AG09319 (cell line): Measurements from ENCODE around the gene CDH4.

Source experiments
- DNase-seq: peaks from one replicate; pipeline ENCODE4 v3.0.0-alpha.2; 2010; ENCODE audit warnings: low read depth; ENCODE audit errors: extremely low read depth
- TF ChIP-seq, protein P1 (sequence below): IDR thresholded peaks from 2 replicates; pipeline ENCODE4 v1.5.1; 2011; ENCODE audit warnings: low read depth, mild to moderate bottlenecking, inconsistent platforms, low read length, moderate library complexity

Gene CDH4

DNA sequence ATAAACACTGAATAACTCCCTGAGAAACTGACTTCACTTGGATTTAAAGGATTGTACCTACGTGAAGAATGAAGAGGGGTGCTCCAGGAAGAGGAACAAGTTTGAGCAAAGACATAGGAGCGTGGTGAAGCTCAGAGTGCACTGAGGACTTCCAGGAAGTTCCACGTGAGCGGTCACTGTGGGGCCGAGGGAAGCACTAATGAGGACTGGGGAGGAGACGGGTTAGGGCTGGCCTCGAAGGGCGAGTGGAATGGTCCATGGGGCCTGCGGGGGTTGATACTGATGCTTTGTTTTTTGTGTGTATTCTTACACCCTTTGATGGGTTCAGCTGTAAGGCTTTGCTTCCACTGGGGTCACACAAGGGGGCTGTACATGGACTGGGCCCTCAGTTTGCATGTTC lies 91.9 kb downstream of the CDH4 start:
- DNase-seq = no peak
- TF ChIP-seq, protein P1, sequence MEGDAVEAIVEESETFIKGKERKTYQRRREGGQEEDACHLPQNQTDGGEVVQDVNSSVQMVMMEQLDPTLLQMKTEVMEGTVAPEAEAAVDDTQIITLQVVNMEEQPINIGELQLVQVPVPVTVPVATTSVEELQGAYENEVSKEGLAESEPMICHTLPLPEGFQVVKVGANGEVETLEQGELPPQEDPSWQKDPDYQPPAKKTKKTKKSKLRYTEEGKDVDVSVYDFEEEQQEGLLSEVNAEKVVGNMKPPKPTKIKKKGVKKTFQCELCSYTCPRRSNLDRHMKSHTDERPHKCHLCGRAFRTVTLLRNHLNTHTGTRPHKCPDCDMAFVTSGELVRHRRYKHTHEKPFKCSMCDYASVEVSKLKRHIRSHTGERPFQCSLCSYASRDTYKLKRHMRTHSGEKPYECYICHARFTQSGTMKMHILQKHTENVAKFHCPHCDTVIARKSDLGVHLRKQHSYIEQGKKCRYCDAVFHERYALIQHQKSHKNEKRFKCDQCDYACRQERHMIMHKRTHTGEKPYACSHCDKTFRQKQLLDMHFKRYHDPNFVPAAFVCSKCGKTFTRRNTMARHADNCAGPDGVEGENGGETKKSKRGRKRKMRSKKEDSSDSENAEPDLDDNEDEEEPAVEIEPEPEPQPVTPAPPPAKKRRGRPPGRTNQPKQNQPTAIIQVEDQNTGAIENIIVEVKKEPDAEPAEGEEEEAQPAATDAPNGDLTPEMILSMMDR = no peak

DNA sequence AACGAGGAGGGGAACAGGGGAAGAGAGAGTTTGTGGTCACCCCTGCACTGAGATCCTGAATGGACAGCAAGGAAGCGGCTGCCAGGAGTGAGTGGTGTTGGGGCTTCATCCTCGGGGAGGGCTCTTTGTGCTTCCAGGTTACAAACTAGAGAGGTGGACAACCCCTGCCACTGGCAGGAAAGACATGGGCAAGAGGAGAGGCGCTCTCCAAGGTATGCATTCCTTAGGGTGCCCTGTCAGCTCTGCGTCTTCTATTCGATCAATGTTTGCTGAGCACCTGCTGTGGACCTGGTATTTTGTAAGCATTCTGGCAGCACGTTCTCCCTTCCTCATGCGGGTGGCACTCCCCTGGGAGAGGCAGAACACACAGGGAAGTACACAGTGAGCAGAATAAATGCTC lies 93.6 kb downstream of the CDH4 start:
- no peak for DNase-seq
- TF ChIP-seq, protein P1 = no peak

DNA sequence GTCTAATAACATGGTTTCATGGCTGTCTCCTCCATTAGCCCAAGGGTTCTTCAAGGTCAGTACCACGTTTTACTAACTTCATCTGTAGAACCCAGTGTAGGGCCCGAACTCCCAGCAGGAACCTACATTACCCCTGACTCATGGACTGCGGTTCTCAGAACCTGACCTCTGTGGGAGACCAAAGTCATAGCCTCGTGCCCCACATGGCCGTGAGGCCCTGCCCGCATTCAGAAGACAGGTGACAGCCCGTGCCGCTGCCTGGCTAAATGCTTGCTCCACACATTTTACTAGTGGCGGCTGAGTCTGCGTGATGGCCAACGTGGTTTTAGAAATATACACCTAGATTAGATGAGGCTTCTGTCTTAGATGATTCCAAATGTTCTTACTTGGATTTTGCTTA lies 94.9 kb downstream of the CDH4 start:
- TF ChIP-seq, protein P1 = no peak

DNA sequence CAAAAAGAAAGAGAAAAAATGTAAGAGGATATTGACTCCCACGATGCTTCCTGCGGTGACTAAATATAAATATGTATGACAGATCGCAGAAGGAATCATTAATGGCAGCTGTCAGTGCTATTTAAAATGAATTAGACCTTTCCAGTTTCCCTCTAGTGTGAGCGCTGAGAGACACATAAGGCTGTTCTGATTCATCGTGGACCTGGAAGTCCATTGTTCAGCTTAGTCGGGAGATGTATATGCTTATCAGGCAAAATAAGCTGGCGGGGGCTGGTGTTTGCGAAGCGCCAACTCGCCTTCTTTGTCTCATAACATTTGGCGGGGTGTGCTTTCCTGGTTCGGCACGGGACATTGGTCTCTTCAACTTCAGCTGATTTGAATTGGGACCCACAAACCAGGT lies 95.4 kb downstream of the CDH4 start:
- DNase-seq = no peak
- TF ChIP-seq, protein P1 = no peak

More for the DNA sequence above, 94.9 kb downstream of the CDH4 start:
- DNase-seq = no peak

DNA sequence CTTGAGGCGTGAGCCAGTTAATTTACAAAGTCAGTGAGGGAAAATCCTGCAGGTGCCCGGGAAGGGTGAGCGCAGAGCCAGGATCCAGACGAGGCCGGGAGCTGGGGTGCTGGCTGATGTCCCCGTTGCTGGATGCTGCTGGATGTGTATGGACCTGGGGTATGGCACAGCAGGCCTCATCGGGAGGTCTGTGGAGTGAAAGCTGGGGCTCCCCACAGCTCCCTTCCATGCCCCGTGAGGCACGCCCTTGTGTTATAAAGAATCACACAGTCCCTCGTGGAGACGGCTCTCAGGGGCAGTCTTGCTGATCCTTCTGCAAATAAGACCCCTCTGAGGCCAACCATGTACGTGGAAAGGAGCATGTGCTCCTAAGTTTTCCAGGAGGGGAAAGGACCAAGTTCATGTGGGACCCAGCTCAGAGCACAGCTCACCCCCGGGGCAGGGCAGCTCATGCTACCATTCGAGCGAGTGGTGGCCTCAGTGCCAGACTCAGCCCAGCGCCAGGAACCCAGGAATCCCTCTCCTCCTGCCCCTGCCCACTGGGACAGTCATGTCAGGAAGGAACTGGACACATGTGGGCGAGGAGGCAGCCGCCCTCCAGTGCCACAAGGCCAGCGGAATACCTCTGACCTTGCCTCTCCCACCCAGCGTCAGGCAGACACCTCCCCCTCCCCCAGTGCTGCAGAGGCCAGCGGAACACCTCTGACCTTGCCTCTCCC lies 97.5 kb downstream of the CDH4 start:
- no peak for DNase-seq
- TF ChIP-seq, protein P1 = no peak

DNA sequence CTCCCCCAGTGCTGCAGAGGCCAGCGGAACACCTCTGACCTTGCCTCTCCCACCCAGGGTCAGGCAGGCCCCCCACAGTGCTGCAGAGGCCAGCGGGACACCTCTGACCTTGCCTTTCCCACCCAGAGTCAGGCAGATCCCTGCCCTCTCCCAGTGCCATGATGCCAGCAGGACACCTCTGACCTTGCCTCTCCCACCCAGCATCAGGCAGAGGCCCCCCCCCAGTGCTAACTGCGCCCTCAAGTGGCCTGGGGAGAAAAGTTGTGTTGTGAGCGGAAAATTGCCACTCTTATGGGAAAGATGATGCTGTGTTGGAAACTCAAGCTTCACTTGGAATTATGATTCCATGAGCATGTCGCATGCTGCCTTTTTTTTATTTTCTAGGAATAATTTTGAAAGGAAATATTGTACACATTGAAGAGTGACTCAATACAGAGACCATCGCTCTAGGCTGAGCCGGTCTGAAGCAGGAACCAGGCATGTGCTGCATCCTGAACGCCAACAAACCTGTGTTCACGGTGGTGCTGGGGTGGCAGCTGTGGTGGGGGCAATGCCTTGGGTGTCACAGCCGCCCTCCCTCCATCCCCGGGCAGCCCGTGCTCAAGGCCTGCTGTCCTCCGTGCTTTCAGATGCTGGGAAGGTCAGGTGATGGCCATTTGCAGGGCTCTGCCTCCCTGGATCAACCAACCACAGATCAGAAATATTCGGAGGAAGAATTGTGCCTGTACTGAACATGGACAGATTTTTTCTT lies 98.6 kb downstream of the CDH4 start:
- TF ChIP-seq, protein P1 = no peak
- no peak for DNase-seq
